B cell (primary cell): ENCODE measurements around the gene DENND1A.

Source experiments
- EZH2 ChIP-seq: IDR thresholded peaks from 2 replicates; pipeline ENCODE4 v1.6.1; 2012; ENCODE audit warnings: borderline replicate concordance, low read depth, mild to moderate bottlenecking, moderate library complexity, low read length; ENCODE audit not compliant: insufficient read depth, poor library complexity, severe bottlenecking
- TF ChIP-seq, protein P1 (sequence below): fragments of 200-600 bp; IDR thresholded peaks from one replicate; pipeline ENCODE4 v1.8.0; 2022; ENCODE audit warnings: antibody characterized with exemption, mild to moderate bottlenecking

DNA sequence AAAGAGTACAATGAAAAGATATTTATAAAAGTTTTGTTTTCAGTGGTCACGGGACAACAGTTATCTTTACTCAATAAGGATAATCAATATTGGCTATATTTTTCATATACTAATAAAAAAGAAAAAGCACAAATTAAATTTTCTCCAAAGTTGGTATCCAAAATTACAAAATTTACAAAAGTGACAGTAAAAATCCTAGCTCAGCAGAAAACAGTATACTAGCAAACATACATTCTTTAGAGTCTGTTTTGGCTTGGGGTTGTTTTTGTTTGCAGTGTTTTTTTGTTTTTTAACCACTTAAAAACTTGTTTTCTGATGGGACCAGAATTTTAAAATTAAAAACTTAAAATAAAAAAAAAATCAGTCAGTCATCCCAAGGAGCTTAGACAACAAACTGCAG is 183.2 kb downstream of the DENND1A start:
- TF ChIP-seq, protein P1, sequence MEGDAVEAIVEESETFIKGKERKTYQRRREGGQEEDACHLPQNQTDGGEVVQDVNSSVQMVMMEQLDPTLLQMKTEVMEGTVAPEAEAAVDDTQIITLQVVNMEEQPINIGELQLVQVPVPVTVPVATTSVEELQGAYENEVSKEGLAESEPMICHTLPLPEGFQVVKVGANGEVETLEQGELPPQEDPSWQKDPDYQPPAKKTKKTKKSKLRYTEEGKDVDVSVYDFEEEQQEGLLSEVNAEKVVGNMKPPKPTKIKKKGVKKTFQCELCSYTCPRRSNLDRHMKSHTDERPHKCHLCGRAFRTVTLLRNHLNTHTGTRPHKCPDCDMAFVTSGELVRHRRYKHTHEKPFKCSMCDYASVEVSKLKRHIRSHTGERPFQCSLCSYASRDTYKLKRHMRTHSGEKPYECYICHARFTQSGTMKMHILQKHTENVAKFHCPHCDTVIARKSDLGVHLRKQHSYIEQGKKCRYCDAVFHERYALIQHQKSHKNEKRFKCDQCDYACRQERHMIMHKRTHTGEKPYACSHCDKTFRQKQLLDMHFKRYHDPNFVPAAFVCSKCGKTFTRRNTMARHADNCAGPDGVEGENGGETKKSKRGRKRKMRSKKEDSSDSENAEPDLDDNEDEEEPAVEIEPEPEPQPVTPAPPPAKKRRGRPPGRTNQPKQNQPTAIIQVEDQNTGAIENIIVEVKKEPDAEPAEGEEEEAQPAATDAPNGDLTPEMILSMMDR = no peak
- no peak for TF ChIP-seq EZH2
